OCI-LY3 (cell line): ENCODE results near the gene NR2F1-AS1.

Source experiments
- H2AFZ ChIP-seq: fragments of 200-600, 300-600 bp; shearing (Covaris generic); 2 replicates; pipeline ENCODE4 v1.6.0; 2014; ENCODE audit warnings: antibody characterized with exemption, low read depth, low read length
- H3K27ac ChIP-seq: fragments of 200-600, 300-600 bp; sonication (generic); 2 replicates; pipeline ENCODE4 v1.5.1; 2014; ENCODE audit warnings: mild to moderate bottlenecking, low read length, moderate library complexity, mixed read lengths
- H3K27me3 ChIP-seq: fragments of 200-600, 300-600 bp; sonication (generic); 2 replicates; pipeline ENCODE4 v1.6.1; 2014; ENCODE audit warnings: low read depth, low read length, mixed read lengths
- H3K36me3 ChIP-seq: fragments of 200-600, 300-600 bp; sonication (generic); replicated peaks from 2 replicates; pipeline ENCODE3; 2014; ENCODE audit warnings: low read depth, low read length, mixed read lengths
- H3K4me1 ChIP-seq: fragments of 300-600, 200-600 bp; sonication (generic); 2 replicates; pipeline ENCODE4 v1.6.1; 2014; ENCODE audit warnings: low read length, mixed read lengths
- H3K4me2 ChIP-seq: fragments of 200-600, 300-600 bp; sonication (generic); 2 replicates; pipeline ENCODE4 v1.6.1; 2014; ENCODE audit warnings: low read length, mixed read lengths
- H3K4me3 ChIP-seq: fragments of 300-600, 200-600 bp; sonication (generic); 2 replicates; pipeline ENCODE4 v1.5.1; 2014; ENCODE audit warnings: antibody characterized with exemption, mild to moderate bottlenecking, low read length, moderate library complexity
- H3K79me2 ChIP-seq: fragments of 300-600, 200-600 bp; shearing (Covaris generic); 2 replicates; pipeline ENCODE4 v1.6.1; 2014; ENCODE audit warnings: mild to moderate bottlenecking, low read length, mixed read lengths
- H3K9ac ChIP-seq: fragments of 300-600, 200-600 bp; shearing (Covaris generic); 2 replicates; pipeline ENCODE4 v1.6.0; 2014; ENCODE audit warnings: mild to moderate bottlenecking, low read length, moderate library complexity
- H3K9me3 ChIP-seq: fragments of 200-600, 300-600 bp; shearing (Covaris generic); 2 replicates; pipeline ENCODE4 v1.6.1; 2014; ENCODE audit warnings: low read length, mixed read lengths; ENCODE audit not compliant: insufficient read depth
- H4K20me1 ChIP-seq: fragments of 200-600, 300-600 bp; sonication (generic); 2 replicates; pipeline ENCODE4 v1.6.1; 2016; ENCODE audit warnings: low read length, mixed read lengths; ENCODE audit not compliant: insufficient read depth
- CTCF ChIP-seq: fragments of 200-600, 300-600 bp; sonication (generic); IDR thresholded peaks from 2 replicates; pipeline ENCODE4 v1.5.1; 2014; ENCODE audit warnings: antibody characterized with exemption, low read length, low read depth
- EZH2phosphoT487 ChIP-seq: fragments of 200-600 bp; shearing (Covaris generic); IDR thresholded peaks from 2 replicates; pipeline ENCODE4 v1.6.1; 2018; ENCODE audit warnings: antibody characterized with exemption, mixed run types, low read depth

The NR2F1-AS1 gene

GRCh38 chr5:93604644-93605515 lies 23.9 kb upstream of the NR2F1-AS1 start:
- Histone ChIP-seq H3K27ac (no peak overlapping the region), H2AFZ (no peak overlapping the region), H3K27me3 (peaks cover 18% of the 10 kb centered on the region), H3K36me3 (no peaks in the 10 kb centered on the region), H3K9me3 (no peaks in the 10 kb centered on the region), H4K20me1 (no peaks in the 10 kb centered on the region), H3K9ac (no peak overlapping the region), H3K79me2 (no peaks in the 10 kb centered on the region), H3K4me3 (no peak overlapping the region), H3K4me1 (0 out of 2 replicates have a peak, but pooled peaks cover 5% of the 10 kb centered on the region), H3K4me2 (no peak overlapping the region)
- TF ChIP-seq EZH2phosphoT487 (no peak), CTCF (no peak)

- no peak overlapping the region for H3K9ac ChIP-seq
- no peaks in the 10 kb centered on the region for H3K9me3 ChIP-seq
- 0 out of 2 replicates have a peak, but pooled peaks cover 5% of the 10 kb centered on the region for H3K4me1 ChIP-seq
- no peak overlapping the region for H3K4me2 ChIP-seq
- TF ChIP-seq EZH2phosphoT487 = no peak
- TF ChIP-seq CTCF = no peak
- H3K79me2 ChIP-seq = no peaks in the 10 kb centered on the region
- H3K36me3 ChIP-seq = no peaks in the 10 kb centered on the region
- H3K27ac ChIP-seq = no peak overlapping the region
- peaks cover 9% of the 10 kb centered on the region for H3K27me3 ChIP-seq
- H3K4me3 ChIP-seq = no peak overlapping the region
- no peaks in the 10 kb centered on the region for H4K20me1 ChIP-seq
- H2AFZ ChIP-seq = no peak overlapping the region
These were observed 23.0 kb upstream of the NR2F1-AS1 start for GRCh38 chr5:93603793-93604643.

- Histone ChIP-seq H3K4me2 (no peak overlapping the region), H3K4me1 (0 out of 2 replicates have a peak, but pooled peaks cover 3% of the 10 kb centered on the region), H3K36me3 (no peaks in the 10 kb centered on the region), H2AFZ (no peak overlapping the region), H3K27ac (no peak overlapping the region), H3K27me3 (peaks cover 3% of the 10 kb centered on the region; the same call in 1 of the 2 replicates), H3K9ac (no peak overlapping the region), H4K20me1 (no peaks in the 10 kb centered on the region), H3K4me3 (no peak overlapping the region), H3K79me2 (no peaks in the 10 kb centered on the region), H3K9me3 (no peaks in the 10 kb centered on the region)
- TF ChIP-seq CTCF (no peak), EZH2phosphoT487 (no peak)
These were observed 22.2 kb upstream of the NR2F1-AS1 start for GRCh38 chr5:93603078-93603792.
